NK-92 (cell line): ENCODE results near the gene PXDN.

ENCODE experiments used
- DNase-seq: peaks from one replicate; lab custom pipeline; 2025; ENCODE audit not compliant: unreplicated experiment; lab: John Stamatoyannopoulos, UW

PXDN gene

GRCh38 chr2:1754461-1755170 is 10.3 kb upstream of the PXDN start:
- DNase-seq = no peak

- no peak for DNase-seq
Measured at GRCh38 chr2:1754046-1754445, 9.7 kb upstream of the PXDN start.

- no peak for DNase-seq
Measured at GRCh38 chr2:1752751-1753150, 8.4 kb upstream of the PXDN start.

- no peak for DNase-seq
Measured at GRCh38 chr2:1751767-1752725, 7.7 kb upstream of the PXDN start.

- no peak for DNase-seq
Measured at GRCh38 chr2:1750933-1751766, 6.8 kb upstream of the PXDN start.

DNA sequence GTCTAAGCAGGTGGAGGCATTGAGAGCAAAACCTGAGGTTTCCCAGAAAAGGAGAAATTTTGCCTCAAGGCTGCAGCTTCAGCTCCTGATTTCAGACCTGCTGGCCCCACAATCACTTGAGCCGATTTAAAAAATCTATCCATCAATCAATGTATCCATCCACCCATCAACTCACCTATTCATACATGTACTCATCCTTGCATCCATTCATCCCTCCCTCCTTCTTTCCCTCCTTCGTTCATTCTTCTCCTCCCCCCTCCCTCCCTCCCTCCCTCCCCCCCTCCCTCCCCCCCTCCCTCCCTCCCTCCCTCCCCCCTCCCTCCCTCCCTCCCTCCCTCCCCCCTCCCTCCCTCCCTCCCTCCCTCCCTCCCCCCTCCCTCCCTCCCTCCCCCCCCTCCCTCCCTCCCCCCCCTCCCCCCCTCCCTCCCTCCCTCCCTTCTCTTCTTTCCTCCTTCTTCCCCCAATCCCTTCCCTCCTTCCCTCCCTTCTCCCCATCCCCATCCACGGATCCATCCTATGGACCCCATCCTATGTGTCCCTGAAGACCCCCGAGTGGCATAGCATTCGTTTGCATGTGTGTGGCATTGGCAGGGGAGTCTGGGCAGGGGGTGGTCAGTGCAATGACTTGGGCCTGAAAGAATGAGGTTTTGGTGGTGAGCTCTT is 6.1 kb upstream of the PXDN start:
- no peak for DNase-seq

DNA sequence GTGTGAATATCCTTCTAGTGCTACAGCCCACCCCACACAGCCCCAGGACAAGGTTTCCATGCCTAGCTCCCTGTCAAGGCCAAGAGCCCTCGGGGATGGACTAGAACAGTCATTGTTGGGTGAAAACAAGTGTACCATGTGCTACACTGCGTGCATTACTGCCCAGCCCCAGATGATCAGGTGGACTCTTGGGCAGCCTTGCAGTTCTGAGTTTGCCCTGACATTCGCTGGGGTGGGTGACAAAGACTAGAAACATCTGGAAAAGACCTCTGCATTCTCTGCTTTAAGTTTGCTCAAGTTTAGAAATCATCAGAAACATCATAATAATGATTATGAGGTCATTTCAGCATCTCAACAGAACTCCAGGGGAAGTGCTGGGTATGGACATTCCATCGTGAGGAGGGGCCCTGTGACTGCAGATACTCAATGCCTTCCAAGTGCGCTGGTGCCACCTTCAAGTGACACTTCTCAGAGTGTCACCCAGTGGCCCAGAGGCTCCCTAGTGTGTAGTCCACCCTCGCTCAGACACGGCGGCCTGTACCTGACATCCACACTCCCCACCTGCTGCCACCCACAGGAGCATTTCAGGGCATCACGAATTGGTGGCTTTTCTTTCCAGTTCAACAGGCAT is 5.3 kb upstream of the PXDN start:
- no peak for DNase-seq

DNA sequence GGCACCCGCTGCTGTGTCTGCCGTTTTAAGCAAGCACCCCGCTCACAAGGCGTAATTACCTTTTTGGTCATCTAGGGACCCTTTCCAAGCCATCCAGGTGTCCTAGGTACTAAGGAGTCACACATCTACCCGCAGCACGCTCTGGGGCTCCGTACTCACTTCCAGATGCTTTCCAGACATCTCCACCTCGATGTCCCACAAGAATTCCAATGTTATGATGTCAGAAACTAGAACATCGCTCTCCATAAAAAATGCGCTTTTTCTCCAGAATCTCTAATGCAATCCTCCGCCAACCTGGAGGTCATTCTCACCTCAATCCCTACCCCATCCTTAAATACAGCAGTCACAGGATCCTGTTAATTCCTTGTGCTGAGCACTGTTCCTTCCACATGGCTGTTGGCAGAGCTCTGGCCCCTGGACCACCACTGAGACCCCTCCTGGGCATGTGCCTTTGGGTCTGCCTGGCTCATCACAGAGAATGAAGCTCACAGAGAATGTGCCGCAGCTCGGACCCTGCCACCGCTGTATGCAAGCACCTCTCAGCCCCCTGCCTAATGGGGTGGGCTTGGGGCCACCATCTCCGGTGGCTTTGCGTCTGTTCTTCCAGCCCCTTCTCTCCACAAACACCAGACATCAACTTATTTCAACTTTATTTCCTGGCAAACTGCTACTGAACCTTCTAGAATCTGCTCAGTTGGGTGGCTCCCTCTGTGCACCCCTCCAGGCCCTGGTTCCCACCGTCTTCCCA is 4.6 kb upstream of the PXDN start:
- DNase-seq = no peak

DNA sequence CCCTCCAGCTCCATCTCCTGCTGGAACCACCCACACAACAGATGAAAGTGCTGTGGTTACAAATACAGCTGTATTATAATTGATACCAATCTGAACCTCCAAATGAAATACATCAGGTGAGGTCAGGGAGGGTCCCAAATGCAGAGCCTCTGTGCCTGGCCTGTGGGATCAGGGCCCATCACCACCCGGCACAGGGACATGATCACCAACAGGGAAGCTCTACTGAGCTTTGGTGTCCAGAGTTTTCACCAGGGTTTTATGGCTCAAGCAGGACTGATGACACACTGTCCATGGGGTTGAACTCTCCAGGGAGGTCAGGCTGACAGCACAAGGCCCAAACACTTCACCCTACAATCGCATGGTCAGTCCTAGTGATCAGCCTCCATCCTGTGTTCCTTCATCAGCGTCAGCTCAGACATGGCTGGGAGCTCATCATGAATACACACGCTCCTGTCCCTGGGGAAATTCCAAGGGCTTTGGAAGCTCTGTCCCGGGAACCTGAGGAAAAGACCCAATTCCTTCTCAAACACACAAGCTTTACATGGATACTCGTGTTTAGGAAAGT is 3.9 kb upstream of the PXDN start:
- no peak for DNase-seq

DNA sequence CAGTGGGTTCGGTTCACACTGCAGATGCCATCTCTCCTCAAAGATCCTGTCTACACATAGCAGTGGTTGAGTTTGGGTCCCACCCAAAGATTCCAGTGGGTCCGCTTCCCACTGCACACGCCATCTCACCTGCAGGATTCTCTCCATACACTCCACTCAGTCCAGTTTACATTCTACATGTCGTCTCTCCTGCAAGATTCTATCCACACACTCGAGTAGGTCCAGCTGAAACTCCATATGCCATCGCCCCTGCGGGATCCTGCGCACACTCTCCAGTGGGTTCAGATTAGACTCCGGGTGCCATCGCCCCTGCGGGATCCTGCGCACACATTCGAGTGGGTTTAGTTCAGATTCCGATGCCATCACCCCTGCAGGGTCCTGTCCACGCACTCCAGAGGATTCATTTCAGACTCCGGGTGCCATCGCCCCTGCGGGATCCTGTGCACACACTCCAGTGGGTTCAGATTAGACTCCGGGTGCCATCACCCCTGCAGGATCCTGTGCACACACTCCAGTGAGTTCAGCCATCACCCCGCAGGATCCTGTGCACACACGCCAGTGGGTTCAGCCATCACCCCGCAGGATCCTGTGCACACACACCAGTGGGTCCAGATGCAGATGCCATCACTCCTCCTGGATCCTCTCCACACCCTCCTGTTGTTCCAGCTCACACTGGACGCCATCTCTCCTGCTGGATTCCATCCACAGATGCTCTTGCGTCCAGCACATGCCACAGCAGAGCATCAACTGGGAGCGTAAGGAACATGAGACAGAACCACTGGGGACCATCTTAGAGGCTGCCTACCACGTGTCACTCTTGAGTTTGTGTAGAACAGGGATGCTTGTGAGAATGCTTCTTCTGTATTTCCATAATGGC is 3.0 kb upstream of the PXDN start:
- no peak for DNase-seq

- no peak for DNase-seq
Measured at GRCh38 chr2:1746174-1747064, 2.1 kb upstream of the PXDN start.

DNA sequence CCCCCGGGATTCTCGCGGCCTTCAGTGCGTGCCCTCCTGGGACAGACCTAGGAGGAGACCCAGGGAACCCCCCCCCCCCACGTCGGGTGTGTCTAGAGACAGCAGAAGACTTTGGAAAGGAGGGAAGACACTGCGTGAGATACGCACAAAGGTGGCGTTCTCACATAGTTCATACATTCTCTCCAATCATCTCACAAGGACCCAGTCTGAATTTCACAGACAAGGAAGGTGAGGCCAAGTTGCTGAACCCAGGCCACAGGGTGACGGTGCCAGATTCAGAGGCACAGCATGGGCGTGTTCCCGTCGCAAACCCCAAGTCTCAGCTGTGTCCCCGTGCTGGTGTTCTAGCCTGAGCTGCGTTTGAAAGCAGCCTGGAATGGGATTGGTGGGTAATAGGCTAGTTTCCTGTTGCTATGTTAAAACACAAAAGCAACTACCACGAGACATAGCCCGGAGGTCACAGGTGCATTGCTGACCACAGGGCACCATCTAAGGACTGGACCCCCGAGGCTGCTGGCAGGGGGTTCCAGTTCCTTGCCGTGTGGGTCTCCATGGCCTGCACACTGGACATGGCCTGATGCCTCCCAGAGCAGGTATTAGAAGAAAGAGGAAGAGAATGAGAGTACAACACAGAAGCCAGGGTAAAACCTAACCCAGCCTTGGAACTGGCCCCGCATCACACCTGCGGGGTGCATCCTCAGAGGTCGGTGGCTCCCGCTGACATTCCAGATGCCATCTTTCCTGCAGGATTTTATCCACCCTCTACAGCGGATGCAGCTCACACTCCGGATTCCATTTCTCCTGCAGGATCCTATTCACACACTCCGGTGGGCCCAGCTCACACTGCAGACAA is 1.1 kb upstream of the PXDN start:
- no peak for DNase-seq

GRCh38 chr2:1744151-1744445 is 217 bp downstream of the PXDN start:
- DNase-seq = no peak

DNA sequence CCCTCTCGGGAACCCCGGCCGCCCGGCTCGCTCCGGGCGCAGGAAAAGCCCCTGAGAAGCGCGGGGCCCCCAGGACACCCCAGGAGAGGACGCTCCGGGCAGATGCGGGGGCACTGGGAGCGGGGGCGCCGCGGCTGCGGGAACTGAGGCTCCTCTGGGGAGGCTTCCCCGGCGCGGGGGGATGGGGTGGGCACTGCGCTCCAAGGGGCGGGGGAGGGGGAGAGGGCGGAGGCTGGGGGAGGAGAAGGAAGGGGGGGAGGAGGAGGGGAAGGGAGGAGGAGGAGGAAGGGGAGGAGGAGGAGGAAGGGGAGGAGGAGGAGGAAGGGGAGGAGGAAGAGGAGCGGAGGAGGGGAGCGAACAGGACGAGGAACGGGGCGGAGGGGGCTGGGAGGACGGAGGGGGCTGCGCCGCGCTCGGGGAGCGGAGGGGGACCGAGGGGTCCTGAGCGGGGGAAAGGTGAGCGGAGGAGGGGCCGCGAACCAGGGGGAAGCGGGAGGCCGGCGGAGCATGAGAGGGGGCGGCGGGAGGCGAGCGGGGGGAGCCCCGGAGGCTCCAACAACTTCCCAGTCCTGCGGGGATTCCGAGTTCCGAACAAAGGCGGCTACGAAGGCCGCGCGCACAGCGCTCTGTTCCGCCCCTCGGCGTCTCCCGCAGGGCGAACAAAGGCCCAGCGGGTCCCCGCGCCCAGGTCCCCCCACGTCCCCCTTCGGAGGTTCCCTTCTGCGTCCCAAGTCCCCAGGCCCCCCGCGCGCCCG is 742 bp downstream of the PXDN start:
- DNase-seq = no peak

DNA sequence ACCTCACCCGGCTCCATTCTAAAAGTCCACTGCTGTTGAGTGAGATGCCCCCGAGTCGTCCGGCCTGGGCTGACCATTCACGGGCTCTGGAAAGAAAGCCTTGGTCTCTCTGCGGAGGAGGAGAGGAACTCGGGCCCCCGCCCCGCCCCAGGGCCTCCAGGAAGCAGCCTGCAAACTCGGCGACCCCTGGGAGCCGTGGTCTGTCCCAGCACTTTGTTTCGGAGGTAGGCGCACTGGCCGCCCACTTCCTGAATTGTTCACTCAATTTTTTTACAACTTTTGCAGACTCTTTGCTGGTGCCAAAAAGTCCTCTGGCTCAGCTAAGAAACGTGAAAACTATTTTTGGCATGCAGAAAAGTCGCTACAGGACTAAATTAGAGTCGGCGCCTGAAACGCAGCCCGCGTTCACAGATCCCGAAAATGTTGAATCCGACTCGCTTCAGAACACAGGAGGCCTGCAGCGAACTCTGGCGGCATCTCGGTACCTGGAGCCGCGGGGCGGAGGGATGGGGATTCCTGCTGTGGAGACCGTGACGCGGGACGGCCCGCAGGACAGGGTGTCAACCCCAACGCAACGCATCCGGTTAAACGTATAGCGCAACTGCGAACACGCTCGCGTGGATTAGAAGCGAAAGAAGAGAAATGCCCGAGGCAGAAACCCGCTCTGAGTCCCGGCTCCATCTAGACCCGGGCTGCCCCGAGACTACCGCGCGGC is 1.5 kb downstream of the PXDN start:
- no peak for DNase-seq
